ENCODE measurements around the gene HS6ST1. TPM values are rescaled to one million over a fixed set of nuclear protein-coding genes. Genes with fewer than 3 reads are reported as not detected.

The HS6ST1 gene
- total and polyA plus RNA-seq, 2 donors (not counting 3 experiments of a cell fraction or from before 2014, with no cell fraction given) = 12.8 to 19.4 TPM

GRCh38 chr2:128286905-128287779 lies 31.5 kb downstream of the HS6ST1 start:
- FAIRE-seq = no peak
- no peaks in the 10 kb centered on the region for H3K4me1 ChIP-seq (ENCODE audit: control insufficient read depth, extremely low read depth, insufficient read depth, low read length)
- ChIA-PET CTCF (no interaction called here), POLR2A (no interaction called here)
- no peaks in the 10 kb centered on the region for H3K9me1 ChIP-seq (replicated peaks; ENCODE audit: control insufficient read depth, extremely low read depth, insufficient read depth, low read length)
- H2AFZ ChIP-seq (ENCODE audit: low read depth, low read length) = no peak overlapping the region
- H3K36me3 ChIP-seq (ENCODE audit: control insufficient read depth in 2 of 2, extremely low read depth in 1 of 2, insufficient read depth in 2 of 2, low read length in 2 of 2) = no peaks in the 10 kb centered on the region
- H3K9me3 ChIP-seq (replicated peaks; ENCODE audit: control insufficient read depth, insufficient read depth, low read length) = no peaks in the 10 kb centered on the region
- no peak for TF ChIP-seq POLR2A (IDR thresholded peaks at IDR 0.05; ENCODE audit: low read depth, low read length)
- no peak for TF ChIP-seq FOS (IDR thresholded peaks at IDR 0.05; ENCODE audit: borderline replicate concordance, insufficient read depth, low read length)
- TF ChIP-seq CTCF (IDR thresholded peaks at IDR 0.05; ENCODE audit: extremely low read depth in 1 of 2, insufficient read depth in 1 of 2, low read depth in 1 of 2, low read length in 2 of 2) = no peak
- no peak for TF ChIP-seq MYC (IDR thresholded peaks at IDR 0.05; ENCODE audit: low read depth, low read length)
- TF ChIP-seq POLR2AphosphoS5 (IDR thresholded peaks at IDR 0.05; ENCODE audit: insufficient read depth, low read depth, low read length) = no peak
- no peak for TF ChIP-seq EZH2 (IDR thresholded peaks at IDR 0.05; ENCODE audit: borderline replicate concordance, low read depth, low read length, severe bottlenecking)
- no peak for TF ChIP-seq GATA2 (IDR thresholded peaks at IDR 0.05; ENCODE audit: insufficient read depth, insufficient read length, low read depth, low read length)
- TF ChIP-seq MAX (IDR thresholded peaks at IDR 0.05; ENCODE audit: insufficient read depth, insufficient read length) = no peak
- no peak for TF ChIP-seq JUN (IDR thresholded peaks at IDR 0.05; ENCODE audit: borderline replicate concordance, insufficient read depth, insufficient read length, low read depth)
- H3K79me2 ChIP-seq (ENCODE audit: control insufficient read depth, insufficient read depth, low read length) = no peaks in the 10 kb centered on the region
- H3K27me3 ChIP-seq (ENCODE audit: control insufficient read depth in 2 of 2, insufficient read depth in 2 of 2, low read length in 2 of 2) = no peaks in the 10 kb centered on the region
- H3K4me3 ChIP-seq (replicated peaks in 1 of 3; ENCODE audit: insufficient read depth in 1 of 3, low read depth in 1 of 3, low read length in 3 of 3) = no peak overlapping the region
- no peak for DNase-seq (ENCODE audit: low read depth, low spot score)
- no TSS peak for BruUV-seq (replicated peaks)
- H3K27ac ChIP-seq (ENCODE audit: insufficient read depth, low read depth, low read length) = no peak overlapping the region
- no peak overlapping the region for H3K4me2 ChIP-seq (ENCODE audit: insufficient read depth, low read length)
- no peak overlapping the region for H3K9ac ChIP-seq (replicated peaks; ENCODE audit: extremely low read depth, insufficient read depth, low read length)
- H4K20me1 ChIP-seq (replicated peaks; ENCODE audit: control insufficient read depth, extremely low read depth, insufficient read depth, low read length) = no peaks in the 10 kb centered on the region
- dilution Hi-C loops (cut with MboI; ENCODE audit: extremely low pct_ligation_motif_present, low sequenced_read_pairs) (no loop called here), intact Hi-C loops (cut with micrococcal nuclease) (no loop called here)
